ENCODE results near the gene OR2T8.

OR2T8 gene, protein sequence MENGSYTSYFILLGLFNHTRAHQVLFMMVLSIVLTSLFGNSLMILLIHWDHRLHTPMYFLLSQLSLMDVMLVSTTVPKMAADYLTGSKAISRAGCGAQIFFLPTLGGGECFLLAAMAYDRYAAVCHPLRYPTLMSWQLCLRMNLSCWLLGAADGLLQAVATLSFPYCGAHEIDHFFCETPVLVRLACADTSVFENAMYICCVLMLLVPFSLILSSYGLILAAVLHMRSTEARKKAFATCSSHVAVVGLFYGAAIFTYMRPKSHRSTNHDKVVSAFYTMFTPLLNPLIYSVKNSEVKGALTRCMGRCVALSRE

DNA sequence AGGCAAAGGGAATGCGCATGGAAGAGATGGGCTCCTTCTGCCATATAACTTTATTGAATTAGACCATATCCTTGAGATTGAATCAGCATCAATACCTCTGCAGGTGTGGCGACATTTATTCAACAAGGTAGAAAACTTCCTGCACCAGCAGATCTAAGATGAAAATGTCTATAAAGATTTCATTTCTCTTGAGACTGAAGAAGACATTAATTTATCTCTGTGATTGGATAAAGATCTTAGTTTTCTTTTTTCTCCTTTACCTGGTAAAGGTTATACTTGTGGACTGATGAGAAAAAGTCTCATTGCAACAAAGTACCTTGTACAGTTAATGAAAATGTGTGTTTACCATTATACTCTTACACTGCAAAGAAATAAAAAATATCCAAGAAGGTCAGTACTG lies at the start of gene OR2T8:
OR2T8 (plus strand) TSS at position 301 of the 400 bp plus-strand sequence. CDS start 766 bp downstream, outside the sequence.
- no peak for DNase-seq

DNA sequence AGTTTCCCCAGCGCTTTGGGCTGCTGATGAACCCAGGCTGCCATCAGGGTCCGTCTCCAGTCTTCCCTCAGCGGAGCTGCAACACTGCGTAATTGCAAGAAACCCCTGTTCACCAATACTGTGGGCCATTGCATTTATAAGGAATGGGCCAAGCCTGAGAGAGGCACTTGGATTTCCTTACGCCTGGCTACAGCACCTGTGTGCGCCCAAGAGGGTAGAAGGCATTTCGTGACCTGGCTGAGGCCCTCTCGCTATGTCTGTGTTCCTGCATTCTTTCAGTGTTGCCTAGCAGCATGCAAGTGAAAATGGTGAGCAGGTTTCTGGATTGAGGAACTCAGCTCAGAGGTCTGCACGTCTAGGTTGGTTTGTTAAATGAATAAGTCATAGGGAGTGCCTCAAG lies 36.7 kb upstream of the OR2T8 start:
- DNase-seq, result no peak

DNA sequence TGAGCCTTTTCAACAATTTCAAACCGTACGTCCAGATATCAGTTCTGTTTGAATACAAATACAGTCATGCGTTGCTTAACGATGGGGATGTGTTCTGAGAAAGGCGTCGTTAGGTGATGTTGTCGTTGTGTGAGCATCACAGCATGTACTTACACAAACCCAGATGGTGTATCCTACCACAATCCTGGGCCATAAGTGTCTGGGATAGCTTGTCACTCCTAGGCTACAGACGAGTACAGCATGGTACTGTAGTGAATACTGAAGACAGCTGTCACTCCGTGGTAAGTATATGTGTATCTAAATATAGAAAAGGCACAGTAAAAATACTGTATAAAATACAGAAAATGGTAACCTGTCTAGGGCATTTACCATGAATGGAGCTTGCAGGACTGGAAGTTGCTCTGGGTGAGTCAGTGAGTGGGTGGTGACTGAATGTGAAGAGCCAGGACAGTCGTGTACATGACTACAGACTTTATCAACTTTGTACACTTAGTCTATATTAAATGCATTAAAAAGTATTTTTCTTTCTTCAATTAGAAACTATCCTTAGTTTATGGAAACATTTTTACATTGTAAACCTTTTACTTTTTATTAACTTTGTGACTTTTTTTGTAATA lies 35.1 kb upstream of the OR2T8 start:
- DNase-seq, result peak in 1 of 51 donors; percentile 14

DNA sequence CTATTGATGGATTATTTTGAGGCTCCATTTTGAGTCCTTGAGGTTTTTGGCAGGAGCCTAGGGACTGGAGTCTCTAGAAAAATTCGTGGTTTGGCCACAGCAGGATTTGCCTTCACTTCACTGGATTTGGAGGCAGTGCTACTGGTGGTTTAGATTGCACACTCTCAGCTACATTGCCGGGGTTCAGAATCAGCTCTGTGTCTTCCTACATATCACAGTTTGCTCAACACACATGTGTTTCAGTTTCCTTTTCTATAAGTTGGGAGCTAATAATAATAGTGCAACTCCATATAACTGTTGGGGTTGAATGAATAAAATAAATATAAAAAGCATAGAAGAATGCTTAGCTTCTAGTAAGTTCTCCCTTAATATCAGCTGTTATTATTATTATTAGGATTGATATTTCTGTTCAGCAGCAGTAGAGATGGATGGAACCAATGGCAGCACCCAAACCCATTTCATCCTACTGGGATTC lies 24.9 kb upstream of the OR2T8 start, which contains the start of gene OR2W3:
OR2W3 (plus strand) TSS at position 425 of the 475 bp plus-strand sequence; CDS start at position 425, 0 bp downstream.
- DNase-seq, result no peak

DNA sequence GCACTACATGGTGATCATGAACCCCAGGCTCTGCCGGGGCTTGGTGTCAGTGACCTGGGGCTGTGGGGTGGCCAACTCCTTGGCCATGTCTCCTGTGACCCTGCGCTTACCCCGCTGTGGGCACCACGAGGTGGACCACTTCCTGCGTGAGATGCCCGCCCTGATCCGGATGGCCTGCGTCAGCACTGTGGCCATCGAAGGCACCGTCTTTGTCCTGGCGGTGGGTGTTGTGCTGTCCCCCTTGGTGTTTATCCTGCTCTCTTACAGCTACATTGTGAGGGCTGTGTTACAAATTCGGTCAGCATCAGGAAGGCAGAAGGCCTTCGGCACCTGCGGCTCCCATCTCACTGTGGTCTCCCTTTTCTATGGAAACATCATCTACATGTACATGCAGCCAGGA lies 24.1 kb upstream of the OR2T8 start:
- no peak for DNase-seq

DNA sequence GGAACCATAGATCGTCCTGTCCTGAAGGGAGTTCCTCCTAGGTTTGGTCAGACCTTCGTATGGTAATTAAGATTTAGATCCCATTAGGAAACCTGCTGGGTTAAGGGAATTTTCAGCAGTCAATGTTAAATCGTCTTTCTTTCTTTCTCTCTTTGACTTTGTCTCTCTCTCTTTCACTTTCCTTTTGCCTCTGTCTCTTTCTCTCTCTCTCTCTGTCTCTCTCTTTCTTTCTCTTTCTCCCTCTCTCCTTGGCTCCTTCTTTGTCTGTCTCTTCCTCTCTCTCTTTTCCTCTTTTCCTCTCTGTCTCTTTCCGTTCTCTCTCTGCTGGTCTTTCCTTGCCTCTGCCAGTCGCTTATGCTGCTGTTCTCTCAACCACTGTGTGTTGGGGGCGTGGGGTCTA lies 15.9 kb upstream of the OR2T8 start:
- no peak for DNase-seq

DNA sequence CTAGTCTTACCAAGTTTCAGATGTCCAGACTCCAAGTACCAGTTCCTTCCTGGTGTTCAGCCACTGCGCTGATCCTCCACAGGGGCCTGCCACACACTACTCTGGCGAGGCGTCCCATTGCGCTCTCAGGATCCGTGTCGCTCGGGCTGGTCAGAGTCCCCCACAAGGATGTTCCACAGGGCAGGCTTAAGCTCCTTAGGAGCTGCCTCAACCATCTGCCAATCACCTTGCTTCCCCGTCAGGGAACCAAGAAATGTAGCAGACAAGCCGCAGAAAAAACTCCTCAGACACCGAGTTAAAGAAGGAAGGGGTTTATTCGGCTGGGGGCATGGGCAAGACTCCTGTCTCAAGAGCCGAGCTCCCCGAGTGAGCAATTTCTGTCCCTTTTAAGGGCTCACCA lies 14.9 kb upstream of the OR2T8 start:
- no peak for DNase-seq

DNA sequence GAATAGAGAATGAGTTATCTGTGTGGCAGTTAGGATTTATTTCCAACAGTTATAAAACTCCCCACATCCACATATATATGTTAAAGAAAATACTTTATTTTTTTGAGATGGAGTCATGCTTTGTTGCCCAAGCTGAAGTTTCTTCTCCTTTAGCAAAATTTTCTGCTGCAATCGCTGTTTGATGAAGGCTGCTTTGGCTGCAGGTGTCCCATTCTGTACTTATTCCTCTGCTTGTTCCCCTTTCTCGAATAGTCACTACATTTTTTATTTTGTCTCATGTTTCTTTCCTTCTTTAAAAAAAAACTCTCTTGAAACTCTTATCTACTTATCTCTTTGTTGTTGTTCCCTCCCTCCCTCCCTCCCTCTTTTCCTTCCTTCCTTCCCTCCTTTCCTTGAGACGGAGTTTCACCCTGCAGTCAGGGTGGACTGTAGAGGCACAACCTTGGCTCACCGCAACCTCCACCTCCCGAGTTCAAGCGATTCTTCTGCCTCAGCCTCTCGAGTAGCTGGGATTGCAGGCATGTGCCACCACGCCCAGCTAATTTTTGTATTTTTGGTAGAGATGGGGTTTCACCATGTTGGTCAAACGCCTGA lies 14.0 kb upstream of the OR2T8 start:
- DNase-seq, result no peak

DNA sequence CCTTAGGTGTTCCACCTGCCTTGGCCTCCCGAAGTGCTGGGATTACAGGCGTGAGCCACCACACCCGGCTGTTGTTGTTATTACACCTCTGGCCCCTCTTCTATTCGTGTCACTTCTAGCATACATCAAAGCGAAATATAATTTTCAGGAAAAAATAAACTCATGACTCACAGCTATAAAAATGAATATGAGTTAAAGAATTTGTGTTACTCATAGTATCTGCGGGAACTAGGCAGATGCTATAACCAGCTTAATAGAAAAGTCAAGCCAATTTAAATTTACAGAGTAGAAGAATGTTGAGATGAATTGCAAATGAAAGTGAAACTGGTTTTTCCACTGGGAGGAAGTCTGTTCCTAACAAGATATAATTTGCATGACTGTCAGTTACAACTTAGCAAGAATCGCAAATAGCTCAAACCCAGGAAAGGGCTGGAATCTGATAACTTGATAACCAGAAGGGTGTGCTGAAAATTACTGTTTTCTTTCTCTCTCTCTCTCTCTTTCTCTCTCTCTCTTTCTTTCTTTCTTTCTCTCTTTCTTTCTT lies 13.5 kb upstream of the OR2T8 start:
- DNase-seq, result no peak

DNA sequence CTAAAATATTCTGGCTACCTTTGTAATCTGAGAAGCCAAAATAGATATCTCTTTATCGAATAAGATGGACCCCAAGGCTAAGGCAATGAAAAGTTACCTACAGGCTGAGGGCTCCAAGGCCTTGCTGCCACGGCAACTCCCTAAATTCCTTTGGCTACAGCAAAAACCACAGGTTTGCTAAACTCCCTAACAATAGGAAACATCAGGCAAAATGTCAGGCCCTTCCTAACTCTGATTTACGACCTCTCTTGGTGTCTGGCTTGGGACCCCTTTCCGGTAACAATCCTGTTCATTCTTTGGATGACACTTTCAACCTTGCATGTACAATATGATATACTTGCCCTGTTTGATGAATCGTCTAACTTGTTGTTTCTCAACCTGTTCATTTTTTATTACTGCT lies 11.3 kb upstream of the OR2T8 start:
- DNase-seq, result no peak

DNA sequence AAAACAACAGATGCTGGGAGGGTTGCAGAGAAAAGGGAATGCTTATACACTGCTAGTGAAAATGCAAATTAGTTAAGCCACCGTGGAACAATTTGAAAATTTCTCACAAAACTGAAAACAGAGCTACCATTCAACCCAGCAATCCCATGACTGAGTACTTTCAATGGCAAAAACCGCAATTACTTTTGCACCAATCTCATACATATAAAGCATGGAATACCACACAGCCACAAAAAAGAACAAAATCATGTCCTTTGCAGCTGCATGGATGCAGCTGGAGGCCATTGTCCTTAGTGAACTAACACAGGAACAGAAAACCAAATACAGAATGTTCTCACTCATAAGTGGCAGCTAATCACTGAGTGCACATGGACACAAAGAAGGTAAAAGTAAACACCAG lies 6.3 kb upstream of the OR2T8 start:
- DNase-seq, result no peak

DNA sequence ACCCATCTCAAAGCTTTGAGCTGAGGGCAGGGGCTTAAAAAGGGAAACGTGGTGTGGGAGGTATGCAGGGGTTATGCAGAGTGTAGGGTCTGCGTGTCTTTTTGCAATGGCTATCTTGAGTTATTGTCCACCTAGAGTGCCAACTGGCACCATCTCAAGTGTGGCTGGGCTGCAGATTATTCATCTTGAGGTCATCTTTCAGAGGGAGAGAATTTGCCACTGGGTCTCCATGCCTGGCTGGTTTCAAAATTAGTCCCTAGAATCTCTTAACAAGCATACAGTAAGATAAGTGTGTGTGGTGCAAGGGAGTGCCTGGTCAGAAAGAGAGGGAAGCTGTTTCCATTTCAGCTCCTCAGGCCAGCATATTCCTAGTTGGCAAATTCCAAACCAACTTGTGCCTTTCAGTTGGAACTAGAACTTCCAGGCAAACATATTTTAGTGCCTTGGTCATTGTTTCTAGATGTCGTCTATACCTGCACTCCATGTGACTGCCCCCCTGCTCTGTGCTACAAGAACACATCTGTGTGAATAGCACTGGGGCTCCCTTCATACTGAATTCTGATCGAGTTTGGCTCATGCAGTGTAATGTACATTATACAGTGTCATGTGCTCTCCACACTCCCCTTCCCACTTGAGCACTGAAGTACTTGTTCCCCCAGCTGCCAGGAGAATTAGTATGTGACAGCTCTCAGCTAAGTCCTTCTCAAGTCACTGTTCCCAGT lies 5.0 kb upstream of the OR2T8 start:
- no peak for DNase-seq

DNA sequence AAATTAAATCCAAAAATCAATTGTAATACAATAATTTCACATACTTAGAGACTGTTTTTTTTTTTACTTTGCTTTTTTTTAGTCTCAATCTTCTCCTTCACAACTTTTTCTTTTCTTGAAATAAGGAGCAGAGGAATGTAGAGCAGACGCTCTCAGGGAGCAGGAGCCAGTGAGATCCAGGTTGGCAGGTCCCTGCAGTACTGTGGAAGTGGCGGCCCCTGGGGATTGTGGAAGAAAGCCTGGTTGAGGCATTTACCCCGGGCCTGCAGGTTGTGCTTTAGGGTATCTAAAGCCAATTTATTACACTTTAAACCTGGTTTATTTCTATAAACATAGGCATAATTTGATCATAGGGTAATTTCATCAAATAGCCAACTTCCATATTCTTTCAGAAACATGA lies 3.9 kb downstream of the OR2T8 start:
- DNase-seq, result no peak

DNA sequence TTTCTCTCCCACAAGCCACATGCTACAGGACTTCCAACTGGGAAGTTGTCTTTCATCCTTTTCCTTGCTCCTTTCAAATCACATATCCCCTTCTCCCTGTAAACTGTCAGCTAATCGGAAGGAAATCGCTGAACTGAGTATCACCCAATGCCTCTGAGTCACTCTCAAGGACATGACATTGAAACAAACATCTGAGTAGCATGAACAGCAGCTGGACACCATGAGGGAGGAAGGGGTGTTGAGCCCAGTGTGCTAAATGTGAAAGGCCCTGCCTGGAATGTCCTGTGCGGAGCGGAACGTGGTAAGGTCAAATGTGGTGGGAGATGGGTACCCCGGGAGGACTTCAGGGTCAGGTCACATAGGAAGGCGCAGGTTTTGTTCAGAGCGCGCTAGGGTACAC lies 4.8 kb downstream of the OR2T8 start, which contains the start of gene OR2AJ1:
OR2AJ1 (plus strand) TSS at position 22 of the 400 bp plus-strand sequence. CDS start 8,880 bp downstream, outside the sequence.
- no peak for DNase-seq

DNA sequence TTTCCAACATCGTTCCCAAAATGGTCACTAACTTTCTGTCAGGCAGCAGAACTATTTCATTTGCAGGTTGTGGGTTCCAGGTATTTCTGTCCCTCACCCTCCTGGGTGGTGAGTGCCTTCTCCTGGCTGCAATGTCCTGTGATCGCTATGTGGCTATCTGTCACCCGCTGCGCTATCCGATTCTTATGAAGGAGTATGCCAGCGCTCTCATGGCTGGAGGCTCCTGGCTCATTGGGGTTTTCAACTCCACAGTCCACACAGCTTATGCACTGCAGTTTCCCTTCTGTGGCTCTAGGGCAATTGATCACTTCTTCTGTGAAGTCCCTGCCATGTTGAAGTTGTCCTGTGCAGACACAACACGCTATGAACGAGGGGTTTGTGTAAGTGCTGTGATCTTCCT lies 13.9 kb downstream of the OR2T8 start:
- no peak for DNase-seq

DNA sequence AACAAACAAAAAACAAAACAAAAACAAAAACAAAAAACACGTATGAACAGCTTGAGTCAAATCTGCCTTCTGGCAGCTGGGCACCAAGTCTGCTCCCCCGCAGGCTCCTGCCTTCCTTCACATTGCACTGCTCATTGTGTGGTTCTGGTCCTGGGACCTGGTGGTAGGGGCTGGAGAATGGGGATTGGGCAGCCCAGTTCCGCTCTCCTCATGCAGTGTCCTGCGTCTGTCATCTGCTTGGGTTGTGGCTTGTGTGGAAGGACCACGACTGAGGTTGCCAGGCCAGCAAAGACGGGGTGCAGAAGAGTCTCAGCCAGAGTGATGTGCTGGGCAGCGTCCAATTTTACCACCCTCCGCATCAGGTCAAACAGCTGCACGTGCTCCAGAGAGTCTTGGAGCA lies 15.7 kb downstream of the OR2T8 start:
- no peak for DNase-seq

DNA sequence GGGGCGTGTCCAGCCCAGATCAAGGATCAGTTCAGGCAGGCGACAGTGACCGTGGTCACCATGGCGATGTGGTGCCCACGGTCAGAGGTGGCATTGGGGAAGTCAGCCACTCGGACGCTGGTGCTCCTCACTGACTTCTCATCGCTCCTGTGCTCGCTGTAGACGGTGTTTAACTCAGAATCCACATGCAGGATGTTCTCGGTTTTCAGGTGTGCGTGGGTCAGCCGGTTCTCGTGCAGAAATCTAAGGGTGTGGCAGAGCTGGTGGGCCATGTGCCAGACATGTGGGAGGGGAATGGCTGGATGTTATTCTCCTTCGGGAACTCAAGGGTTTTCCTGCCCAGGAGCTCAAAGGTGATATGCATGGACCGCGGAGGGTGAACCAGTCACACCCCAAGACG lies 16.4 kb downstream of the OR2T8 start:
- DNase-seq, result no peak

DNA sequence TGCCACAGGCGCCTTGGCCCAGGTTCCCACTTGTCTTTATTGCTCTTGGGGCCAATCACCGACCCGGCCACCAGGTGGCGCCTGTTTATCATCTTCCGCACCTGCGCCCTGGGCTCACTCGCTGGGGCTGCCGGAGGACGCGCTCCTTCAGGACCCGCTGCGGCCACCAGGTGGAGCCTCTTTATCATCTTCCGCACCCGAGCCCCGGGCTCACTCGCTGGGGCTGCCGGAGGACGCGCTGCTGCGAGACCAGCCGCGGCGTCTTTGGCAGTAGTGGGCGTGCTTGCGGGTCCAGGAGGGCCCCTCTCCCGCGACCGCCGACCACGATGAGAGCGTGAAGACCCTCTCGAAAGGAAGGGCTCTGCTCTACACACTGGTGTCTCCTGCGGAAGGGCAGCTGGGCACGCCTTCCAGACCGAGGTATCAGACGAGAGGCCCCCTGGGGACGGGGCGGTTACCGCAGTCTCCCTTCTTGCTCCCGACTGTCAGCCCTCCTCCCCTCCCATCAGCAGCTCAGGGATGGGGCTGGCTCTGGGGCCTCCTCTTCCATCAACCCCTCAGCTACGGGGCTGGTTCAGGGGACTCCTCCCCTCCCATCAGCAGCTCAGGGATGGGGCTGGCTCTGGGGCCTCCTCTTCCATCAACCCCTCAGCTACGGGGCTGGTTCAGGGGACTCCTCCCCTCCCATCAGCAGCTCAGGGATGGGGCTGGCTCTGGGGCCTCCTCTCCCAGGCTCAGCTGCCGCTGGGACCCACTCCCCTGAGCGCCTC lies 17.1 kb downstream of the OR2T8 start:
- peak in 45 of 51 donors; percentile 7 to 84 (median 56) for DNase-seq

DNA sequence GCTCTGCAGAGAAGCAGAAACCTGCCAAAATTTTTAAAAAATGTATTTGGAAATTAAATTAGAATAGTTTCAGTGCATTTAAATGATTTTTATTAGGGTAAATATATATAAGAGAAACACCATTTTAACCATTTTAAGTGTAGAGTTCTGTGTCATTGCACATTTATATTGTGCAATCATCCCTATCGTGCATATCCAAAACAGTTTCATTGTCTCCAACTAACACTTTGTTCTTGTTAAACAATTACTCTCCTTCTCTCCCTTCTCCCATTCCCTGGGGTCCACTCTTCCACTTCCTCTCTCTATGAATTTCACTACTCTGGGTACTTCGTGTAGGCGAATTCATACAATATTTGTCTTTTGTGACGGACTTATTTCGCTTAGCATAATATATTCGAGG lies 22.6 kb downstream of the OR2T8 start:
- DNase-seq, result no peak

DNA sequence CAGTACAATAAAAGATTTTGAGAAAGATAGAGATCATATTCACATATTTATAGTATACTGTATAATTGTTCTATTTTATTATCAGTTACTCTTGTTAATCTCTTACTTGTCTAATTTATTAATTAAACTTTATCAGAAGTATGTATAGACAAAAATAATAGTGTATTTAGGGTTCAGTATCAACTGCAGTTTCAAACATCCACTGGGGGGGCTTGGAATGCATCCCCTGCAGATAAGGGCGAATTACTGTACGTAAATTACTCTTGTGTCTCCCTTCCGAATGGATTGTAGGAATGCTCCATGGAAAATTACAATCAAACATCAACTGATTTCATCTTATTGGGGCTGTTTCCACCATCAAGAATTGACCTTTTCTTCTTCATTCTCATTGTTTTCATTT lies 28.5 kb downstream of the OR2T8 start, which contains the start of gene OR2L8:
OR2L8 (plus strand) TSS at position 301 of the 400 bp plus-strand sequence; CDS start at position 301, 0 bp downstream.
- no peak for DNase-seq

DNA sequence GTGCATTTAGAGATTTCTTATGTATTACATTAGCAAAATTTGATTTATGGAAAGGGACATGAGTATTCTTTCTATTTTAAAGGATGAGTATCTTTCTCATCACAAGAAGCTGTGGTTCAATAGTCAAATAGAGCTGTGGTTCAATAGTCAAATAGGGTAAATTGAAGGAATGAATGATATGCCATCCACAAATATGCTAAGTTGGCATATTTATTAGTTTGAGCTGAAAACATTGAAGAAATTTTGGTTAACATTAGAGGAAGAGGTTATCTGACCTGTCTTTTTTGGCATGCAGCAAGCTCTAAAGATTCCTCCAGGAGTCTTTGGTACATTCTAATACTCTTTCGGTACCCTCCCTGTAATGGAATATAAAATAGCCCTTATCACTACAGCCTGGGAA lies 33.4 kb downstream of the OR2T8 start:
- no peak for DNase-seq

Measured in hypothalamus (tissue), 51 donors.